KMS-11 (cell line): Measurements from ENCODE around the gene DNAJA2.
"Not testable (repeated sequence)": the region's sequence is repeated elsewhere in the genome, so short reads cannot be mapped to it uniquely, and the experiment has no call there.

ENCODE experiments used
- H2AFZ ChIP-seq: fragments of 200-600 bp; sonication (generic); 2 replicates; pipeline ENCODE4 v1.6.1; 2016; ENCODE audit warnings: antibody characterized with exemption, mixed run types, low read depth
- H3K27ac ChIP-seq: fragments of 200-600 bp; sonication (generic); 2 replicates; pipeline ENCODE4 v1.6.1; 2016; ENCODE audit warnings: mild to moderate bottlenecking, mixed run types
- H3K27me3 ChIP-seq: fragments of 200-600 bp; sonication (generic); 2 replicates; pipeline ENCODE4 v1.6.1; 2017; ENCODE audit warnings: mild to moderate bottlenecking, low read depth, mixed run types, moderate library complexity; ENCODE audit not compliant: insufficient read depth
- H3K36me3 ChIP-seq: fragments of 200-600 bp; sonication (generic); 2 replicates; pipeline ENCODE4 v1.6.1; 2017; ENCODE audit warnings: mild to moderate bottlenecking, mixed run types; ENCODE audit not compliant: insufficient read depth
- H3K4me1 ChIP-seq: fragments of 200-600 bp; sonication (generic); 2 replicates; pipeline ENCODE4 v1.6.1; 2016; ENCODE audit warnings: mild to moderate bottlenecking, low read depth, mixed run types; ENCODE audit not compliant: poor library complexity, severe bottlenecking
- H3K4me2 ChIP-seq: fragments of 200-600 bp; sonication (generic); 2 replicates; pipeline ENCODE4 v1.7.0; 2016; ENCODE audit warnings: mild to moderate bottlenecking, mixed run types
- H3K4me3 ChIP-seq: fragments of 200-600 bp; sonication (generic); IDR thresholded peaks from 2 replicates; pipeline ENCODE4 v1.6.1; 2017; ENCODE audit warnings: low read depth, low read length, mixed read lengths; ENCODE audit not compliant: insufficient read depth
- H3K79me2 ChIP-seq: fragments of 200-600 bp; sonication (generic); 2 replicates; pipeline ENCODE4 v1.6.1; 2016; ENCODE audit warnings: low read depth, mixed run types; ENCODE audit not compliant: insufficient read depth
- H3K9ac ChIP-seq: fragments of 200-600 bp; sonication (generic); 2 replicates; pipeline ENCODE4 v1.6.1; 2016; ENCODE audit warnings: mild to moderate bottlenecking, mixed run types
- H4K20me1 ChIP-seq: fragments of 200-600 bp; sonication (generic); 2 replicates; pipeline ENCODE4 v1.6.1; 2016; ENCODE audit warnings: mild to moderate bottlenecking, mixed run types; ENCODE audit not compliant: insufficient read depth
- CTCF ChIP-seq: fragments of 200-600 bp; sonication (generic); conservative IDR thresholded peaks from 2 replicates; pipeline ENCODE4 v1.6.1; 2017; ENCODE audit warnings: low read depth, mild to moderate bottlenecking, antibody characterized with exemption, low read length, moderate library complexity, mixed read lengths

DNAJA2 gene

DNA sequence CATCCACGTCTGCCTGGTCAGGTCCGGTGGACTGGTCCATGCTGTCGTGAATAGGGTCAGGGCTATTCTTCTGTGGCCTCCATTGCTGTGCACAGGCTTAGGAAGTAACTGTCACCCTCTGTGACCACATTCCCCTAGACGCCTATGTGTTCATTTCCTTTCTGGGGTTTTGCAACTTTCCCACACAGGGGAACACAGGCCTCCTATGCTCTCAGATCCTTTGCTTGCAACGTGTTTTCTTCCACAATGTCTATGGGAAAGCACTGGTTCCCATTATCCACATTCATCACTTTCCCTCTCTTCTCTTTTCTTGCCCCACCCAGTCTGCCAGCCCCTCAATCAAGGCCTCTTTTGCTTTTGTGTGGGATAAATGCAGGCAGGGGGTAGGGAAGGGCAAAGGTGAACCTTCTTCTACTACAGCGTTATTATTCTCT lies 43.2 kb upstream of the DNAJA2 start:
- no peak for TF ChIP-seq CTCF
- H3K27me3 ChIP-seq, result no peaks in the 10 kb centered on the region
- no peak overlapping the region for H2AFZ ChIP-seq
- H3K36me3 ChIP-seq, result no peaks in the 10 kb centered on the region
- H3K27ac ChIP-seq, result no peak overlapping the region
- H3K79me2 ChIP-seq, result no peaks in the 10 kb centered on the region
- H3K9ac ChIP-seq, result no peak overlapping the region
- no peak overlapping the region for H3K4me3 ChIP-seq
- no peaks in the 10 kb centered on the region for H4K20me1 ChIP-seq
- no peak overlapping the region for H3K4me2 ChIP-seq
- peaks cover 8% of the 10 kb centered on the region for H3K4me1 ChIP-seq

GRCh38 chr16:47013910-47014309 lies 40.4 kb upstream of the DNAJA2 start:
- TF ChIP-seq CTCF, result no peak
- Histone ChIP-seq H3K27ac (no peak overlapping the region), H3K9ac (no peak overlapping the region), H4K20me1 (no peaks in the 10 kb centered on the region), H2AFZ (no peak overlapping the region), H3K36me3 (no peaks in the 10 kb centered on the region), H3K4me1 (peaks cover 8% of the 10 kb centered on the region), H3K27me3 (no peaks in the 10 kb centered on the region), H3K4me3 (no peak overlapping the region), H3K4me2 (no peak overlapping the region), H3K79me2 (no peaks in the 10 kb centered on the region)

GRCh38 chr16:47013172-47013571 lies 39.7 kb upstream of the DNAJA2 start:
- H3K79me2 ChIP-seq, result no peaks in the 10 kb centered on the region
- H3K27ac ChIP-seq, result no peak overlapping the region
- H3K36me3 ChIP-seq, result no peaks in the 10 kb centered on the region
- no peak overlapping the region for H3K9ac ChIP-seq
- TF ChIP-seq CTCF, result no peak
- H4K20me1 ChIP-seq, result no peaks in the 10 kb centered on the region
- peaks cover 4% of the 10 kb centered on the region for H3K4me1 ChIP-seq
- H2AFZ ChIP-seq, result no peak overlapping the region
- H3K27me3 ChIP-seq, result no peaks in the 10 kb centered on the region
- H3K4me3 ChIP-seq, result no peak overlapping the region
- no peak overlapping the region for H3K4me2 ChIP-seq

GRCh38 chr16:47010812-47011211 lies 37.3 kb upstream of the DNAJA2 start:
- H3K4me1 ChIP-seq, H3K27ac ChIP-seq, H3K27me3 ChIP-seq, H4K20me1 ChIP-seq, H3K9ac ChIP-seq, H3K36me3 ChIP-seq, H2AFZ ChIP-seq, H3K79me2 ChIP-seq, H3K4me2 ChIP-seq, H3K4me3 ChIP-seq: not testable (repeated sequence)

DNA sequence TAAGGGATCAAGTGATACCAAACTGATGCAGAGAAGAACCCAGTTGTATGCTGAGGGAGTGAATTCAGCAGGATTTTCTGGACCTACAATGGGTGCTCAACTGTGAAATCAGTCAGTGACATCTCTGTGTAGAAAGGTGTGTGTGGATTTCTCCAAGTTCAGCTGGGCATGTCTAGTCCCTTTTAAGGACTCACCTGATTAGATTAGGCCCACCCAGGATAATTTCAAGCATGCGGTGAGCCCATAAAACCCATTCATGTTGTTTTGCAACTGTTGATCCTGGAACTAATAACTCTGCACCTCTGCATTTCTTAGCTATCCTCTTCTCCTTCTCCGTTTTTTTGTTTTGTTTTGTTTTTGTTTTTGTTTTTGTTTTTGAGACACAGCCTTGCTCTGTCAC lies 35.1 kb upstream of the DNAJA2 start:
- TF ChIP-seq CTCF, result no peak
- H3K4me3 ChIP-seq, result no peak overlapping the region
- no peak overlapping the region for H3K4me2 ChIP-seq
- no peak overlapping the region for H3K27ac ChIP-seq
- no peaks in the 10 kb centered on the region for H3K79me2 ChIP-seq
- no peaks in the 10 kb centered on the region for H3K36me3 ChIP-seq
- H3K27me3 ChIP-seq, result no peaks in the 10 kb centered on the region
- H3K9ac ChIP-seq, result no peak overlapping the region
- no peaks in the 10 kb centered on the region for H3K4me1 ChIP-seq
- H2AFZ ChIP-seq, result no peak overlapping the region
- no peaks in the 10 kb centered on the region for H4K20me1 ChIP-seq
